Measurements from ENCODE around the gene PPP1R9A. TPM values are rescaled to one million over a fixed set of nuclear protein-coding genes. Genes with fewer than 3 reads are reported as not detected.

Gene PPP1R9A
- total RNA-seq, 4 donors from 2014 or later, result 5.9 to 38.2 (median 13.7) TPM

DNA sequence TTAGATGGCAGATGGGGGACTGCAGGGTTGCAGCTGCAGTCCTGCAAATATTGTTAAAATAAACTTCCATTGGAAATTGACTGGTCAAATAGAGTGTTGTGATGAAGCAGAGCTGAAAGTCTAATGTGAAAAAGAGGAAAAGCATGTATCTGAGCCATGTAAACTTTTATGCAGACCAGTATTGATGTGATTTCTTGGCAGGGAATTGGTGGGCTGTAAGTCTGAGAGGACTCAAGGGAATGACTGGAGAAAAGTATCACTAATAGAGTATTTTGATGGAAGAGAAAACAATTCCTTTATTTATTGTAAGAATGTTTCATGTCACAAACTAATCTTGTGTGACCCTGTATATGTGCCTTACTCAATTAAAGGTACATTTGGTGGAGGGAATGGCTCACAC lies 155.5 kb downstream of the PPP1R9A start:
- Histone ChIP-seq H3K9me3 (no peaks in the 10 kb centered on the region), H3K4me3 (no peak overlapping the region), H3K36me3 (no peaks in the 10 kb centered on the region), H3K27ac (no peak overlapping the region), H3K4me1 (peaks cover 0 to 6% of the 10 kb centered on the region in 2 donors), H3K27me3 (no peaks in the 10 kb centered on the region)
- ATAC-seq, result no peak
- in situ Hi-C loops (cut with MboI; ENCODE audit: low sequenced_read_pairs in 4 of 4) (no loop called here), intact Hi-C loops (cut with DNase I; ENCODE audit: low total_unique reads) (no loop called here)
- no peak for TF ChIP-seq POLR2A (IDR thresholded peaks at IDR 0.05)
- TF ChIP-seq CTCF (IDR thresholded peaks at IDR 0.05 in 4 of 5, conservative IDR thresholded peaks at IDR 0.05 in 1 of 5), result no peak
- no peak for DNase-seq

DNA sequence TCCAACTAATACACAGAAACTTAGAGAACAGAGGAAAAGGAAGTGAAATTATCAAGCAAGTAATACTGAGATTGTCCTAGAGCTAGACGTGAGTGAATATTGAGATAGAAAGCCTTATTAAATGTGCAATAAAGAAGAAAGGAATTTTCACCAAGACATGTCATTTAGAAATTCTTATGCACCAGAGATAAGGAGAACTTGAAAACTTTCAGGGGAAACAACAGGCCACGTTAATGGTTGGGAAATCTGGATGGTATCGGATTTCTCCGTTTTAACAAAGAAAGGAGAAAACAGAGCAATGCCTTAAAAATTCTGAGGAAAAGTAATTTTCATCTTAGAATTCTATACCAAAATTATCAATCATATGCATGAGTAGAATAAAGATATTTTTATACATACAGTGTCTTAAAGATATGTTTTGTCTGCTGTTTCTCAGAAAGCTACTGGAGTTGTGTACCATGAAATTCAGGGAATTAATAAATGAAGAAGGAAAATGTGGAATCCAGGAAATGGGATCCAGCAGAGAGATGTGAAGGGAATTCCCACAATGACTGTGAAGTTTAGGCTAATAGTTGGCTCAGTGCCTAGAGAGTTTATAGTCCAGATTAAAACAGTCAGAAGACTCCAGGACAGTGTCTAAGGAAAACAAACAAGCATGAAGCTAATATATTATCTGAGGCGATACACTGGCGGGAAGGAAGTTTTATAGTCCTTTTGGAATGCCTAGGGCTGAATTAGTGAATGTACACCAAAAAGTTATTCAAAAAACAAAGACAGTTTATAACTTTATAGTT lies 159.5 kb downstream of the PPP1R9A start:
- H3K27ac ChIP-seq, result no peak overlapping the region
- in situ Hi-C loops (cut with MboI; ENCODE audit: low sequenced_read_pairs in 4 of 4), result no loop called here

DNA sequence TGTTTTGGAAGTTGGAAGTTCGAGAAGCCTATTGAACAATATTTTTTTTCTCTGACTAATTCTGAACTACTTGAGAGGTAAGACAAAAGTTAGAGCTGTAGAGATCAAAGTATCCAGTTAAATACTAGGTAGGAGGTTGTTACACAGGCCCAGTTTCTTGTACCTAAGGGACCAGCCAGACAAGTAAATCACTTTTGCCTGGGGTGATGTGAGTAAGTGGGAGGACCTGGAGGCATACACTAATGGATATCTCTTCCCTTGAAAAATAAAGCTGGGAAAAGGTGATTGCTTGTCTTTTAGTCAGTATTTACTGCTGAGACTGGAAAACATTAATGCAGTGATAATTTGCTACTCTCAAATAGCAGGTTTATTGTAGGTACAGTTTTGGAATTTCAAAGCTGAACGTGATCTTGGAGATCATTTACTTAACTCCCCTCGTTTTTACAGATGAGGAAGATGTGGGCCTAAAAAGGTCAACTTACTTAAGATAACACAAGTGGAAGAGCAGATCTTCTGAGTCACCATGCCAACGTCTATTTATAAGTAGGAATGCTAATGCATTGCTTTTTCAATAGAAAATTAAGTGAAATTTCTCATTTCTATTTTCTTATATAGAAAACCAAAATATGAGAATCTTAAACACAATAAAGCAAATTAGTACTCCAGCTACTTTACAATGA lies 181.3 kb downstream of the PPP1R9A start:
- Histone ChIP-seq H3K4me3 (no peak overlapping the region), H3K4me1 (peaks cover 6 to 12% of the 10 kb centered on the region in 2 donors), H3K9me3 (no peaks in the 10 kb centered on the region), H3K27me3 (no peaks in the 10 kb centered on the region), H3K27ac (no peak overlapping the region), H3K36me3 (no peaks in the 10 kb centered on the region)
- DNase-seq (no peak), ATAC-seq (no peak)
- TF ChIP-seq CTCF (IDR thresholded peaks at IDR 0.05 in 4 of 5, conservative IDR thresholded peaks at IDR 0.05 in 1 of 5) (no peak), POLR2A (IDR thresholded peaks at IDR 0.05) (no peak)
- intact Hi-C loops (cut with DNase I; ENCODE audit: low total_unique reads), result no loop called here
- in situ Hi-C loops (cut with MboI; ENCODE audit: low sequenced_read_pairs in 4 of 4), result no loop called here

More for the DNA sequence above, 159.5 kb downstream of the PPP1R9A start:
- TF ChIP-seq POLR2A (IDR thresholded peaks at IDR 0.05) (no peak), CTCF (IDR thresholded peaks at IDR 0.05 in 4 of 5, conservative IDR thresholded peaks at IDR 0.05 in 1 of 5) (no peak)
- Histone ChIP-seq H3K9me3 (no peaks in the 10 kb centered on the region), H3K27me3 (no peaks in the 10 kb centered on the region), H3K4me1 (no peaks in the 10 kb centered on the region), H3K36me3 (no peaks in the 10 kb centered on the region), H3K4me3 (no peak overlapping the region)
- ATAC-seq (no peak), DNase-seq (no peak)
- intact Hi-C loops (cut with DNase I; ENCODE audit: low total_unique reads), result no loop called here

GRCh38 chr7:95089414-95090315 lies 182.3 kb downstream of the PPP1R9A start:
- no peaks in the 10 kb centered on the region for H3K27me3 ChIP-seq
- no peaks in the 10 kb centered on the region for H3K36me3 ChIP-seq
- intact Hi-C loops (cut with DNase I; ENCODE audit: low total_unique reads), result no loop called here
- no peak for TF ChIP-seq POLR2A (IDR thresholded peaks at IDR 0.05)
- no peak for TF ChIP-seq CTCF (IDR thresholded peaks at IDR 0.05 in 4 of 5, conservative IDR thresholded peaks at IDR 0.05 in 1 of 5)
- DNase-seq (no peak), ATAC-seq (no peak)
- no peaks in the 10 kb centered on the region for H3K9me3 ChIP-seq
- in situ Hi-C loops (cut with MboI; ENCODE audit: low sequenced_read_pairs in 4 of 4), result no loop called here
- H3K4me1 ChIP-seq, result peaks cover 6 to 12% of the 10 kb centered on the region in 2 donors
- no peak overlapping the region for H3K4me3 ChIP-seq
- H3K27ac ChIP-seq, result no peak overlapping the region
